ES-I3 (cell line): ENCODE measurements around the gene ZSWIM7.

Source experiments
- H3K36me3 ChIP-seq: 2 replicates; pipeline ENCODE4 v1.6.1; 2013; ENCODE audit warnings: mild to moderate bottlenecking, low read length, control low read depth, moderate library complexity; ENCODE audit not compliant: insufficient read depth
- H3K4me1 ChIP-seq: 2 replicates; pipeline ENCODE4 v1.6.1; 2013; ENCODE audit warnings: mild to moderate bottlenecking, control low read depth, low read length; ENCODE audit not compliant: insufficient read depth
- H3K9ac ChIP-seq: 2 replicates; pipeline ENCODE4 v1.6.1; 2013; ENCODE audit warnings: low read depth, mild to moderate bottlenecking, low read length, moderate library complexity
- H3K9me3 ChIP-seq: 2 replicates; pipeline ENCODE4 v1.6.1; 2013; ENCODE audit warnings: mild to moderate bottlenecking, low read length, moderate library complexity; ENCODE audit not compliant: control insufficient read depth, insufficient read depth

ZSWIM7 gene

GRCh38 chr17:15999141-15999973 is at the start of gene ZSWIM7, which contains the start of gene TTC19:
Gene ZSWIM7 (minus strand): TSS chr17:15999704. CDS start chr17:15999594, 110 bp downstream.
Gene TTC19 (plus strand): TSS chr17:15999824. CDS start chr17:15999849, 25 bp downstream.
- H3K9me3 ChIP-seq = peaks cover 7% of the 10 kb centered on the region
- H3K36me3 ChIP-seq = peaks cover 31% of the 10 kb centered on the region
- peak within 1 kb of the TSS; percentile 75 for H3K9ac ChIP-seq

GRCh38 chr17:16048811-16049449 is 49.4 kb upstream of the ZSWIM7 start:
- Histone ChIP-seq H3K4me1 (peaks cover 11% of the 10 kb centered on the region; the same call in 1 of the 2 replicates), H3K9me3 (no peaks in the 10 kb centered on the region; the same call in 1 of the 2 replicates), H3K9ac (no peak overlapping the region), H3K36me3 (peaks cover 10% of the 10 kb centered on the region)

More at GRCh38 chr17:15999141-15999973, at the start of gene ZSWIM7, which contains the start of gene TTC19:
- H3K4me1 ChIP-seq = no peaks in the 10 kb centered on the region

- Histone ChIP-seq H3K36me3 (peaks cover 18% of the 10 kb centered on the region), H3K4me1 (peaks cover 11% of the 10 kb centered on the region; the same call in 1 of the 2 replicates), H3K9ac (no peak overlapping the region), H3K9me3 (no peaks in the 10 kb centered on the region; the same call in 1 of the 2 replicates)
These were observed 47.5 kb upstream of the ZSWIM7 start for GRCh38 chr17:16046966-16047365.

- H3K36me3 ChIP-seq = peaks cover 18% of the 10 kb centered on the region
- H3K9ac ChIP-seq = no peak overlapping the region
- H3K4me1 ChIP-seq = peaks cover 11% of the 10 kb centered on the region; the same call in 1 of the 2 replicates
- no peaks in the 10 kb centered on the region for H3K9me3 ChIP-seq
These were observed 45.0 kb upstream of the ZSWIM7 start for GRCh38 chr17:16044487-16044886.

GRCh38 chr17:16040710-16041251 is 41.3 kb upstream of the ZSWIM7 start:
- no peaks in the 10 kb centered on the region for H3K9me3 ChIP-seq
- H3K9ac ChIP-seq = no peak overlapping the region
- peaks cover 27% of the 10 kb centered on the region for H3K36me3 ChIP-seq
- peaks cover 11% of the 10 kb centered on the region; the same call in 1 of the 2 replicates for H3K4me1 ChIP-seq

GRCh38 chr17:16037636-16038035 is 38.1 kb upstream of the ZSWIM7 start:
- Histone ChIP-seq H3K9me3 (no peaks in the 10 kb centered on the region), H3K4me1 (0 out of 2 replicates have a peak, but pooled peaks cover 2% of the 10 kb centered on the region), H3K36me3 (peaks cover 36% of the 10 kb centered on the region), H3K9ac (no peak overlapping the region)

- no peaks in the 10 kb centered on the region for H3K9me3 ChIP-seq
- H3K36me3 ChIP-seq = peaks cover 42% of the 10 kb centered on the region
- no peak overlapping the region for H3K9ac ChIP-seq
- H3K4me1 ChIP-seq = 0 out of 2 replicates have a peak, but pooled peaks cover 4% of the 10 kb centered on the region
These were observed 36.8 kb upstream of the ZSWIM7 start for GRCh38 chr17:16036261-16036660.

GRCh38 chr17:16033729-16034349 is 34.3 kb upstream of the ZSWIM7 start:
- Histone ChIP-seq H3K9ac (no peak overlapping the region), H3K36me3 (peaks cover 48% of the 10 kb centered on the region), H3K9me3 (no peaks in the 10 kb centered on the region), H3K4me1 (0 out of 2 replicates have a peak, but pooled peaks cover 4% of the 10 kb centered on the region)

GRCh38 chr17:16027708-16028584 is 28.4 kb upstream of the ZSWIM7 start:
- Histone ChIP-seq H3K36me3 (peaks cover 60% of the 10 kb centered on the region), H3K9ac (no peak overlapping the region), H3K9me3 (no peaks in the 10 kb centered on the region; the same call in 1 of the 2 replicates), H3K4me1 (peaks cover 14% of the 10 kb centered on the region)

- Histone ChIP-seq H3K9me3 (no peaks in the 10 kb centered on the region; the same call in 1 of the 2 replicates), H3K36me3 (peaks cover 50% of the 10 kb centered on the region), H3K9ac (no peak overlapping the region), H3K4me1 (peaks cover 10% of the 10 kb centered on the region)
These were observed 27.4 kb upstream of the ZSWIM7 start for GRCh38 chr17:16026895-16027294.

GRCh38 chr17:16025202-16025601 is 25.7 kb upstream of the ZSWIM7 start:
- Histone ChIP-seq H3K4me1 (peaks cover 10% of the 10 kb centered on the region), H3K36me3 (peaks cover 52% of the 10 kb centered on the region), H3K9ac (no peak overlapping the region), H3K9me3 (no peaks in the 10 kb centered on the region; the same call in 1 of the 2 replicates)

GRCh38 chr17:16023881-16024280 is 24.4 kb upstream of the ZSWIM7 start:
- Histone ChIP-seq H3K9me3 (no peaks in the 10 kb centered on the region; the same call in 1 of the 2 replicates), H3K36me3 (peaks cover 42% of the 10 kb centered on the region), H3K4me1 (peaks cover 10% of the 10 kb centered on the region), H3K9ac (no peak overlapping the region)

GRCh38 chr17:16019347-16019746 is 19.8 kb upstream of the ZSWIM7 start:
- Histone ChIP-seq H3K4me1 (no peaks in the 10 kb centered on the region), H3K9me3 (no peaks in the 10 kb centered on the region; the same call in 1 of the 2 replicates), H3K9ac (no peak overlapping the region), H3K36me3 (peaks cover 5% of the 10 kb centered on the region; the same call in 1 of the 2 replicates)
